ENCODE data around the gene IVNS1ABP.
A peak's percentile ranks its signal among the peaks of the same experiment; 100 is the strongest.
"Not testable (repeated sequence)": the region's sequence is repeated elsewhere in the genome, so short reads cannot be mapped to it uniquely, and the experiment has no call there.

The IVNS1ABP gene

DNA sequence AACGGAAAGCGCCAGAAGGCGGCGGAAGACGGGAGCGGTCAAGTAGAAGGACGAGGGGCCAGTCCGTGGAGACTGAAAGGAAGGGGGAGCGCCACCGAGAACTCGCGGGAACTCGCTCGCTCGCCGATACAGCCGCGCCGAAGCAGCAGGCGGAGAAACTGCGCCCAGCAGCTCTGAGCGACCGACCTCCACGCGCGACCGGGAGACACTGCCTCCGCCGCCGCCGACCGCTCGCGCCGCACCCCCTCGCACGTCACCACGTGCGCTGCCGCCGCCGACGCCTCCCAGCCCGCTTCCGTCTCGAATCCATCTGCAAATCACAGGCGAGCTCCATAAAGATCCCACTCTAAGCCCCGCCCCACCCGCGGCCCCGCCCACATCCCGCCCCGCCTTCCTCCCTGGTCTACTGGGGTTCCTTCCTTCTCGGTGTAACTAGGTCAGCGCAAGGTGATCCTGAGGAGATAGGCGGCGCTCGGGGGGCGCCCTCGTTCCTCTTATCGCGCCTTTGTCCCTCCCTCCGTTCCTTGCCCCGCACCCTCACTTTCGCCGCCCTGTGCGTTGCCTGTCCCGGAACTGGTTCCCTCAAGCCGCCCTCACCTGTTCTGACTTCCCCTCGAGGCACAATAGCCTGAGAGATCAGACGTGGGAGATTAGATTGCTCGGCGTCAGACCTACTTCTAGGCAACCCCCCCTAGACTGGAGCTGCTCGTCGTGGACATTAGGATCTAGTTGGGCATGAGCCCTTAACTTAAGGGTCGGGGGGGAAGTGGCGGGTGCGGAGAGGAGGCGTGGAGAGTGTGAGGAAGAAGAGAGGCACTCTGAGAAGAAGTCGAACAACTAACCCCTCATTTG is at the start of gene IVNS1ABP:
Gene IVNS1ABP, minus strand, starts transcription at position 210 of the 852 bp plus-strand sequence. CDS start 7,750 bp downstream, outside the sequence.
- peak; percentile 96 for DNase-seq

DNA sequence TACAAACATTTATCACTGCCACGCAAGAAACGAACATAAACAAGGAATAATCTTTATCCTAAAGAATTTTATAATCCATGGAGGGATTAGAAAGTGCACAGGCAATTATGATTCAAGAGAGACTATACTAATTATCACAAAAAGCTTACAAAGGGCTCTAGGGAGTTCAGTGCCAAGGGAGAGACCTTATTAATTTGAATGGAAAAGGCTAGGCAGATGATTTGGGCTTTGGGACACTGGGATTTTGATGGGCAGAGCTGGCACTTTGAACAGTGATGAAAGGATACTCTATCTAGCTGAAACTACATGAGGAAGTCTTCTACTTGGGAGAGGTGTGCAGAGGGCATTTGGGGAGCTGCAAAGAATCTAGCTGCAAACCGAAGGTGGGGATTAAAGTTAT is 48.9 kb upstream of the IVNS1ABP start:
- no peak for DNase-seq

DNA sequence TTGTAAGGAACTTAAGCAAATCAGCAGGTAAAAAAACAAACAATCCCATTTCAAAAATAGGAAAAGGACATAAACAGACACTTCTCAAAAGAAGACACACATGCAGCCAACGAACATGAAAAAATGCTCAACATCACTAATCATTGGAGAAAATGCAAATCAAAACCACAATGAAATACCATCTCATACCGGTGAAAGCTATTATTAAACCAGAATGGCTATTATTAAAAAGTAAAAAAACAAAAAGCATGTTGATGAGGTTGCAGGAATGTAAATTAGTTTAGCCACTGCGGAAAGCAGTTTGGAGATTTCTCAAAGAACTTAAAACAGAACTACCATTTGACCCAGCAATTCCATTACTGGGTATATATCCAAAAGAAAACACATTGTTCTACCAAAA is 47.5 kb upstream of the IVNS1ABP start:
- not testable (repeated sequence) for DNase-seq

DNA sequence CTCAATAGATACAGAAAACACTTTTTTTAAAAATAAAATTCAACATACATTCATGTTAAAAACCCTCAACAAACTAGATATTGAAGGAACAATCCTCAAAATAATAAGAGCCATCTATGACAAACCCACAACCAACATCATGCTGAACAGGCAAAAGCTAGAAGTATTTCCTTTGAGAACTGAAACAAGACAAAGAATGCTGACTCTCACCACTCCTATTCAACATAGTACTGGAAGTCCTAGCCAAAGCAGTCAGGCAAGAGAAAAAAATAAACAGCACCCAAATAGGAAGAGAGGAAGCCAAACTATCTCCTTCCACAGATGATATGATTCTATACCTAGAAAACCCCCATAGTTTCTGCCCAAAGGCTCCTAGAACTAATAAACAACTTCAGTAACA is 46.2 kb upstream of the IVNS1ABP start:
- DNase-seq: no peak

DNA sequence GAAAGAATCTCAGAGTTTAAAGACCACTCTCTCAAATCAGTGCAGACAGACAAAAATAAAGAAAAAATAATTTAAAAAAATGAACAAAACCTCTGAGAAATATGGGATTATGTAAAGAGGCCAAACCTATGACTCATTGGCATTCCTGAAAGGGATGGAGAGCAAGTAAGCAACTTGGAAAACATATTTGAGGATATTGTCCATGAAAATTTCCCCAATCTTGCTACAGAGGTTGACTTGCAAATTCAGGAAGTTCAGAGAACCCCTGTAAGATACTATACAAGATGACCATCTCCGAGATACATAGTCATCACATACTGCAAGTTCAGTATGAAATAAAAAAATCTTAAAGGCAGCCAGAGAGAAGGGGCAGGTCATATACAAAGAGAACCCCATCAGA is 43.7 kb upstream of the IVNS1ABP start:
- DNase-seq: no peak

DNA sequence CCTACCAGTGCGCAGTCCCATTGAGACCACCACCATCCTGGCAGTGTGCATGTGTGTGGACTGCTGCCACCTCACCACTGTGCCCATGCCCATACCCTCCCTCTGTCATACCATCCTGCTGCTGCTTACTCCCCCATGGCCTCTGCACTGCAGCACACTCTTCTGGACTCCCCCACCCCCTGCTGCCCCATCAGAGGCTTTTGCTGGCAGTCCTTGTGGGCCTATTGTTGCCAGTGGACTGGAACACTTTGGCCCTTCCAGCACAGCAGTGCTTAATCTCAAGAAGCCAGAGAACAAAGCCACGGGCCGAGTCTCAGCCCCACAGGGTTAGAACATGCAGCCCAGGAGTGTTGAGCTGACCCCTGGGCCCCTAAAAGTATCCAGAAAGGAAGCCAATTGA is 41.9 kb upstream of the IVNS1ABP start:
- no peak for DNase-seq

DNA sequence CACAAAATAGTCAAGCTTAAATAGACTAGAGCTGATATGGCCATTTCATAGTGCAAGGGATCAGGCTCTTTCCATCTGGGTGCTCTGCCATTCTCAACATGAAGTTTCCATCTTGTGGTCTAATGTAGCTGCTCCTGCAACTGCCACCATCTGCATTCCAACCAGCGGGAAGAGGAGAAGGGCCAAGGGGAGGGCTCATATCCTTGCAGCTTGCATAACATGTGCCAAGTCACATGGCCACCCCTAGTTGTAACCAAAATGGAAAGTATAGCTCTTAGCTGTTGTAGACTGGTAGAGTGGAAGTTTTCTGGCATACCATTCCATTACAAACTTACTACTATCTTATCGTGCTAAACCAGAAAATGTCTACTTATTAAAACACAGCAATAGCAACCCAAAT is 38.9 kb upstream of the IVNS1ABP start:
- DNase-seq: no peak

DNA sequence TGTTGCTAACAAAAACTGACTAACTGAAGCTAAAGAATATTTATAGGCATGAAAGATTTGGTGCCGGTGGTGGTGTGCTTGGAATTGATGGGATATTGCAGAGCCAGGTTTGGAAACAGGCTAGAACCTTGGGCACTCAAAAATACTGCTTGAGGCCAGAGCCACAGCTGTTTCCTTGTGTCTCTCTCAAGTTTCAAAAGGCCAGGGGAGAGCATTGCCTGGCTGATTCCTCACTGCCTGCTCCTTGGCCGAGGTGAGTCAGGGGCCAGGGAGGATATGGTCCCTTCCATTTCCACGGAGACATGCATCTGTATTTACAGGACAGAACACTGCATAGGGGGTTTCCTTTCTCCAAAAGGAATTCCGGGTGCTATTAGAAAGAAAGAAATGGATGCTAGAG is 36.1 kb upstream of the IVNS1ABP start:
- DNase-seq: no peak

DNA sequence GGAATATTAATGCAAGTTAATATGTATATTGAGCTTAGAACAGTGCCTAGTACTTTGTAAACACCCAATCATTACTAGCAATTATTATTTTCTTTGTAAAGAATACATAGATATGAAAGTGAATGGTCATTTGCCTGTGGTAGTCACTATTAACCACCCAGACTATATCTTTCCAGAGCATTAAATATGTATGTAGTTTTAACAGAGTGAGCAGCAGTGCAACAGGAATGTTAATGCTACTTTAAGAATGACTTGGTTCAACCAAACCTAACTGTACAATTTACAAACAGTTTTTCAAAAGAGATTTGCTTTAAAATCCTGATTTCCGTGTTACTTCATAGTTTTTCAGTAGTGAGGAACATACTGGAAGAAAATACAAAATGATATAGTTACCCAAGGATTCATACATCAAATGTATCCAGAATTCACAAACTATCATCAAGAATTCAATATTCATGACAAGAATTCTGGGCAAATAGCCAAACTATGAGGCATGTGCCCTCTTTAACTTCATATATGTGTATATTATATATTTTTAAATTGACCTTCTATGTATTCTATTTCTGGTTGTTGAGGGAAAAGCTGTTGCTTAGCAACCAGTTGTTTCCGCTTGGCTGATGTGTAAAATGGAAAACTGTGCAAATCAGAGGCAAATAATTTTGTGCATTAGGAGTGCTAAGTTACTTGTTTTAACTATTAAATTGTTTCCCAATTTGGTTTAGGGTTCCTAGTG is 34.9 kb upstream of the IVNS1ABP start:
- DNase-seq: no peak

DNA sequence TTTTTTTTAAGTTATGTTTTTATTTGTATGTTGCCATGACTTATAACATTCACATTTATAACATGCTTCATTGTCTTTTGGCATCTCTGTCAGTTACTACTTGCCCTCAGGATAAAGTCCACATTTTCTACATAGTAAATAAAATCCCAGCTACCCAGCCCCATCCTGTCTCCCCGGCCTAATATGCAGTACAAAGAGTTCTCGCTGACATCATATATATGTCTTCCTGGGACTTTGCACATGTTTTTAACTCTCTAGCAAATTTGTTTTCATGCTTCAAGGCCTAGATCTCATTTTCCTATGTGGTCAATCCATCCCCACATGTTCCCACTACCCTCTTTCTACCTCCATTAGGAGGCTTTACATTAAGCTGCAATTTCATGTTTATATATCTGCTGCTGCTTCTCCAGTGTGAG is 33.0 kb upstream of the IVNS1ABP start:
- DNase-seq: no peak

DNA sequence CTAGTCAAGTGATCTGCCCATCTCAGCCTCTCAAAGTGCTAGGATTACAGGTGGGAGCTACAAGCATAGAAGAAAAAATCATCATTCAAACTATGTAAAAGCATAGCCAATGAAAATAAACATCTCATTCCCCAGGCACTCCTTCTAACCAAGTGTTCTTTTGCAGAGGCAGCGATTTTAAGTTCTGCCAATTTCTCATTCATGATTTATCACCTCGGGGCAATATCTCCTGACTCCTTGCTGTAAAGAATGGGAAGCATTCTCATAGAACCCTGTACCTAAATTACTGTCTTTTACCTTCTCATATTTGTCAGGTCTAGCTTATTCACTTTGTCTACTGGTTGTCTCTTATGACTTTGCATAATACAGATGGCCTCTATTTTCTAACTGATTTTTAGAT is 32.5 kb upstream of the IVNS1ABP start:
- DNase-seq: no peak

DNA sequence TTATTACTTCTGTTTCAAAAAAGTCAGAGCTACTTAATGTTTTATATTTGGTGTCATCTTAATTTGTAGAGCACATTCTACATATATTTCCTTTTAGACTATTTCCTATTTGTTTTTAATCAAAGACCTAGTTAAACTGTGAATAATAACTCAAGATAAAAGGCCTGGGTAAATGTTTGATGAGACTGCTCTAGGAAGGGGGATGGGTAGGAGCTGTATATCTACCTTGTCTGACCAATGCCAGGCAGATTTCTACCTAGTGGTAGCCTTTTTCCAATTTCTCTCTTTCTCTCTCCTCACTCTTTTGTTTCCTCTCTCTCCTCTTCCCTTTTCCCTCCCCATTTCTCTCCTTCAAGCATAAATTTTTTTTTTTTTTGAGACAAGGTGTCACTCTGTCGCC is 31.9 kb upstream of the IVNS1ABP start:
- DNase-seq: no peak

DNA sequence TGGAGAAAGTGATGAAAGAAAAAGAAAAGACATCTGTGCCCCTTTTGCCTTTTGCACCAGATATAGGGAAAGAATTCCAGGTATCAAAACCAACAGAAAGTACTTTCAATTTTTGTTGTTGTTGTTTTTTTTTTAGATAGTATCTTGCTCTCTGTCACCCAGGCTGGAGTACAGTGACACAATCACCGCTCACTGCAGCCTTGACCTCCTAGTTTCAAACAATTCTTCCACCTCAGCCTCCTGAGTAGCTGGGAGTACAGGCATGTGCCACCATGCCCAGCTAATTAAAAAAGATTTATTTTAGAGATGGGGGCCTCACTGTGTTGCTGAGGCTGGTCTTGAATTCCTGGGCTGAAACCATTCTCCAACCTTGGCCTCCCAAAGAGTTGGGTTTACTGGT is 31.3 kb upstream of the IVNS1ABP start:
- DNase-seq: no peak

DNA sequence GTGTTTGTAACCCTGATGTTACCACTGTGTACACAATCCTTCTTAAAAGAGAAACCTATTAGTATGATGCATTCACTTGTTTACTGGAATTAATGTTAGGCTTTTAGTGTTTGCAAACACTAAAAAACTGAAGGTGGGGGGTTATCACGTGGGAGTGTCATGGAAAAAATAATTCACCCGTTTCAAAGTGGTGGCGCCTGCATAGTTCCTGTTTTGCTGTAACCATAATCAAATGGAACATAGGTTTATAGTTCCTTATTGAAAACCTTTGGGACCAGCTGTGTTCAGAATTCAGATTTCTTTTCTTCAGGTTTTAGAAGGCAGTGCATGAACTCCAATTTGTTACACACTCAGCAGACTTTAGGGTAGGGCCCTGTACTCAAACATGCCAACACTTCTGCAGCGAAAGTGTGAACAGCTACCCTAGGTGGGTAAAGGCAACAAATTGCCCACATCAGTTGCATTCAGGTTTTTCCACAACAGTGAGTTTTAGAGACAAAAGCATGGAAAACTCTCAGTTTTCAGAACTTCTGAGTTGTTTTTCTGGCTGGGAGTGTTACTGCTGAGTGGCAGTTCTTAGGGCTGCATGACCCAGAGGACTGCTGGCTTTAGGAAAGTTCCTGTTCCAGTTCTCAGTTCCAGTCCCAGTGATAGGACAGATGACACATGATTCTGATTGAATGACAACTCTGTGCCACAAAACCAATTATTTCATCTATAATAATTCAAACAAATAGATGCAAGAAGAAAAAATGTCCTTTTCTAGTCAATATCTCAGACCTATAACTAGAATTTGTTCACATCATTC is 29.1 kb upstream of the IVNS1ABP start:
- DNase-seq: no peak

DNA sequence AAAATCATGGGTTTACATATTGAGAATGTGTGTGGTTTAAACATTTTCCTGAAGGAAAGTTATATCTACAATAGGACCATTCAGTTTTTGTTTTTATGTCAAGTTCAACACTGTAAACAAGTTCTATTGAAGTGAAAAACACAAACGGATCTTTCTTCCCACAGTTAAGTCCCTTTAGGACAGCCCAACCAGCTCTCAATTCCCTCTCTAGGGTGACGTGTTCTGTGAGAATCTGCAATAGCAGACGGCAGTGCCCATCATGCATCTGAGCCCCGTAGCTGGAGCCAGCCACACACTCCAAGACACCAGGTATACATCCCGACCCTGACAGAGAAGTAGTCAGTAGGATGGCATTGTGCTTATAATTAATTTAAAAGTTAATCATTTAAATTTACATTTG is 26.3 kb upstream of the IVNS1ABP start:
- no peak for DNase-seq

DNA sequence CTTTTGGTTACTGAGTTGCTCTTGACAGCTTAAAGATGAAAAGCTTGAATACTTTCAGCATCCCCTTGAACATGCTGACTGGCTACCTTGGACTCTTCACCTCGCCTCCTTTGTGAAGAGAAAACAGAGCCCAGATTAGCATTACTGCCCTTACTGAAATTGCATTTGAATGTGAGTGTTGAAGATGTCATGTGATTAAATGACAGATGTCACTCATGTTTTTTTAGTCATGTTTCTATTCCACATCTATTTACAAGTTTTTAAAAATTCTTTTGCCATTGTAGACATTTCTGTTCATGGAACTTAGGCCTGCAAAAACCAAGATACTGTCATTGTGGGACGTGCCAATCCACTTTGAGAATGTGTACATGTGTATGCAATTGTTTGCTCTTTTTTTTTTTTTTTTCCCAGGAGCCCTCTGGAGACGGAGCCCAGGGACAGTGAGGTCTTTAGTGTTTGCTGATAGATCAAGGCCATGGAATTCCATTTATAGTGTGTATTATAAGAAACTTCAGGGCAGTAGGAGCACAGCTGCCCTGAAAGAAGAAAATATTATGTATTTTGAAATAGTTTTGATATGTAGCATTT is 25.7 kb upstream of the IVNS1ABP start:
- DNase-seq: no peak

DNA sequence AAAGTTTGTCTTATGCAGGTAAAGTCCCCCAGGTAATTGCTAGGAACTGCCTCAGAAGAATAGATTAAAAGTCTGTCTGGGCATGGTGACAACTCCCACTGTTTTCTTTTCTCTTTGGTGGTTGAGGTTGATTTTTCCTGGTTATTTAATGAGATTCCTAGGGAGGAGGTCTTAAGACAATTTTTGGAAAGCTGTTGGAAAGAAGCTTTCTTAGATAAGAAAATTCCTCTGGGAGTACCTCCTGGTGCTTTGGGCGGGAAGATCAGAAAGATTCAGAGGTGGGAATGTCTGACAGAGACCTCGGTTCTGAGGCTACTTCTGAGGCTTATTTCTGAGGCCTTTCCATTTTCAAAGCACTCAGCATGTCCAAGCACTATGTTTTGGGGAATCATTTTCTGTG is 25.0 kb upstream of the IVNS1ABP start:
- DNase-seq: no peak

DNA sequence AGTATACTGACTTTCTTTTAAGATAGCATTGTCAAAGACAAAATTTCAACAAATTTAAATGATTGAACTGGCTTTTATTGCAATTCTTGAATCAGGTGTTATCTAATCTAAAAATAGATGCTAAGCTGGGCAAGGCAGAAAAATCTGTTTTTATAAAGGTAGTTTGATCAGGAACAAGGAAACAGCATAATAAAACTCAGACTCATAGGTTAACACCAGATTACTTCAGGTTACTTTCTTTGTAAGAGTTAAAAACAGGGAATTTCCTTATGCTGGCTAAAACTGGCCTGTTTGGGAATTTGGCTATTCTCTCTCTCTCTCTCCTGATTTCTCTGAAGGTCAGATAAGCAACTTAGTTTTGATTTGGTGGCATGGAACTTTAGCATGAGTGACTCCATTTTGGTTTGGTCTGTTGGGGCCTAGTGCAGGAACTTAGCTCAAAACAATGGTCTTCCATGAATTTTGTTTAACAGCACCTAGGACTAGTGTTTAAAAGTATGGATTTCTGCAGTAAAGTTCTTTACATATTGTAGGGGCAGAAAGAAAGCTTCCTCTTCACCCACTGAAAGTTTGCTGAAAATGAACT is 24.2 kb upstream of the IVNS1ABP start:
- DNase-seq: no peak

DNA sequence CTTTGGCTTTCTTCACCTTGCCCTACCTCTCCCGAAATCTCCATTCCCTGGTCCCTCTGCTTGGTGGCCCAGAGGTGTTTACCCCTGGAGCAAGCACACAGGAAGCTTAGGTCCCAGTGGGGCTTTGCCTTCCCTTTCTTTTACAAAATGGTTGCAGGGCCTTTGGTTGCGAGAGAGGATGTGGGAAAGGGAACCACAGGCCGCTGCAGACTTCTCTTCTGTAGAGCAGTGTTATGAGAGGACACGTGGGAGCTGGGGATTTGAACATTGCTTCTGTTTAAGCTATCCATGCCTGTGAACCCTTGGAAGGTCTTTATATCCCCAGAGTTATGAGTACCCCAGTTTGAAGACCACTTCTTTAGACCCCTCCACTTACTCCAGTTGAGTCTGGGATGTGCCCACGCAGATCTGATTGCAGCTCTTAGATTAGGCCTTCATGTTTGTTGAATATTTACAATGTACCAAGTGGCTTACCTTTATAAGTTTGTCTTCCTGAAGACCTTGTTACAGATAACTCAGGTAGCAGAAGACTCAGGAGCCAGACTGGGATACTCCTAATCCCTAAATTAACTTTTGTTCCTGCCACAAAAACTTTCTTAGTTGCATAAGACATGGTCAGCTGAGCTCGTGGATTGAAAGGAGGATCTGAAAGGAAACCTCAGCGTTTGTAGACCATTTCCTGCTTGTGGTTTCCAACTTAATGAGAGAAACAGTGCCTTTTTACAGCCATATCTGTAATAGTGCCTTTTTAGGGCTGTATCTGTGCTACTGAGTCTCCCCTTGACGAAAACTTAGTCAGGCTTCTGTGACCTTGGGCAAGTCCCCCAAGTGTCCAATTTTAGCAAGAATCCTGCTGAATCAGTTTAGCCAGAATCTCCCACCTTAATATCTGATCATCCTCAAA is 21.9 kb upstream of the IVNS1ABP start:
- peak; percentile 3 for DNase-seq

DNA sequence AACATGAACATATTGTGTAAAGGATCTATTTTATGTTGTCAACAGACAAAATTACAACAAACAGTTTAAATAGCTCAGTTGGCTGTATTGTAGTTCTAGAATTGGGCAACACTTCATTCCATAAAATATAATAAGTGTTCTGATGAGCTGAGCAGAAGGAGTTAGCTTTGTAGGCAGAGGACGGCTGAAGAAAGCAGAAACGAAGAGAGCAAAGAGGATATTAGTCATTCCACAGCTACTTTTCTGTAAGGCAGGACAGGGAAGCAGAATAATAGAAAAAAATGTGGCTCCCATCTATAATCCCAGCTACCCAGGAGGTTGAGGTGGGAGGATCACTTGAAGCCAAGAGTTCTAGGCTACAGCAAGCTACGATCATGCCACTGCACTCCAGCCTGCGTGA is 20.2 kb upstream of the IVNS1ABP start:
- DNase-seq: no peak

DNA sequence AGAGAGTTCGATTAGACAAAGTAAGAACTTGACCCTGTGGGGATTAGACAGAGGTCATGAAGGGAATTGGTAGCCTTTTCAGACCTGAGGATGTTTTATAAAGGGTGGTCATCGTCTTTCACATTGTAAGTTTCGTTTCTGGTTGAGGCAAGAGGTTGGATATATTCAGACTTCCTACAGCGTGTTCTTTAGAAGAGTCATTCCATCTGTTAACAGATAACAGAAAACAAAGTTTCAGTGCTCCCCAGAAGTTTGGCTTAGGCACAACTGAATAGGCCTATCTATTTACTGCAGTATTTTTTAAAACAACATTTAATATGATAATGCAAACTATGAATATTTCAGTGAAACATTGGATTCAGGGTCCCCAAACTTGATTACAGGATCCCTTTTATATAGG is 17.1 kb upstream of the IVNS1ABP start:
- no peak for DNase-seq

DNA sequence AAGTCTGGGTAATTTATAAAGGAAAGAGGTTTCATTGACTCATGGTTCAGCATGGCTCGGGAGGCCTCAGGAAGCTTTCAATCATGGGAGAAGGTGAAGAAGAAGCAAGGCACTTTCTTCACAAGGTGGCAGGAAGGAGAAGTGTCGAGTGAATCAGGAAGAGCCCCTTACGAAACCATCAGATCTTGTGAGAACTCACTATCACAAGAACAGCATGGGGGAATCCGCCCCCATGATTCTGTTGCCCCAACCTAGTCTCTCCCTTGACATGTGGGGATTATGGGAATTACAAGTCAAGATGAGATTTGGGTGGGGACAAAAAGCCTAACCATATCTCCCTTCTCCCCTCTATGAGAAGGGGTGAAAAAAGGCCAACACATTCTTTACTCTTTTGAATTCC is 11.2 kb upstream of the IVNS1ABP start:
- DNase-seq: no peak
